G401.6 (cell line): ENCODE results near the gene DHRS13.
A peak's percentile ranks its signal among the peaks of the same experiment; 100 is the strongest.
"Not testable (repeated sequence)": the region's sequence is repeated elsewhere in the genome, so short reads cannot be mapped to it uniquely, and the experiment has no call there.

ENCODE experiments used
- FAIRE-seq: peaks from 2 replicates; lab custom pipeline; 2012; peaks lifted over from hg19 to GRCh38; lab: Jason Lieb, UNC

Gene DHRS13

DNA sequence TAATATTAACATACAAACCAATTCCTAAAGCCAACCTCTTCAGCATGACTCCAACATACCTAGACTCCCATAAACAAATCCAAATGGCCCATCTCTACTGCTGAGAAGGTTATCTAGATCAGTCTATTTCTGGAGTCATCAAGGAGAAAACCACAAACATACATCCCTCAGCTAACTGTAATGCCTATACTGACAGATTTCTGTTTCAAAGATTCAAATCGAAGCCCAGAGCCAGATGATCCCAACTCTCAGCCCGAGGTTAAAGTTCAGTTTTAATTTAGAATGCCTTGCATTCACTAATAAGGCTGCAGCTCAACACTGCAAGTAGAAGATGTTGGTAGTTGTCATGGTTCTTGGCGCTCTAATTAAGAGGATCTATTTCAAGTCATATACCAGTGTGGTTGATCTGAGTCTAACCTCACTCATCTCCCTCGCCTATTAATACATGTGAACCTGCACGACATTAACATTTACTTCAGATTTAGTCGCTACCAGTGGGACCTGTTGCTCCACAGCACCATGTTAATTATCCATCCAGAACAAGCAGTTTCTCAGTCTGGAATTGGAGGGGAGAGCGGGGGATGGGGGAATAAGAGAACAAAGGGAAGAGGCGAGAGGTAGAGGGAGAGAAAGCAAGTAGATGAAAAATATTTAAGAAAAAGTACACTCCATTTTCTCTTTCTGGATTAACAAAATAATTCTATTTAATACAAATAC lies 33.0 kb upstream of the DHRS13 start:
- FAIRE-seq, result no peak

DNA sequence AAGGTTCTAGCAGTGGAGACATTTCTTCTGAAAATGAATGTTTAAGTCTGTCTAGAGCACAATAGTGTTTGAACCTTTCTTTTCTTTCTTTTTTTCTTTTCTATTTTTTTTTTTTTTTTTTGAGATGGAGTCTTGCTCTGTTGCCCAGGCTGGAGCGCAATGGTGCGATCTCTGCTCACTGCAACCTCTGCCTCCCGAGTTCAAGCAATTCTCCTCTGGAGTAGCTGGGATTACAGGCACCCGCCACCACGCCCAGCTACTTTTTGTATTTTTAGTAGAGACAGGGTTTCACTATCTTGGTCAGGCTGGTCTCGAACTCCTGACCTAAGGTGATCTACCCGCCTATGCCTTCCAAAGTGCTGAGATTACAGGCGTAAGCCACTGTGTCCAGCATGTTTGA lies 31.6 kb upstream of the DHRS13 start:
- FAIRE-seq, result not testable (repeated sequence)

- FAIRE-seq, result no peak
Measured at GRCh38 chr17:28929787-28930186, 26.9 kb upstream of the DHRS13 start.

GRCh38 chr17:28928061-28928460 lies 25.2 kb upstream of the DHRS13 start:
- FAIRE-seq, result no peak

GRCh38 chr17:28926786-28927185 lies 23.9 kb upstream of the DHRS13 start:
- no peak for FAIRE-seq

- no peak for FAIRE-seq
Measured at GRCh38 chr17:28926366-28926765, 23.5 kb upstream of the DHRS13 start.

DNA sequence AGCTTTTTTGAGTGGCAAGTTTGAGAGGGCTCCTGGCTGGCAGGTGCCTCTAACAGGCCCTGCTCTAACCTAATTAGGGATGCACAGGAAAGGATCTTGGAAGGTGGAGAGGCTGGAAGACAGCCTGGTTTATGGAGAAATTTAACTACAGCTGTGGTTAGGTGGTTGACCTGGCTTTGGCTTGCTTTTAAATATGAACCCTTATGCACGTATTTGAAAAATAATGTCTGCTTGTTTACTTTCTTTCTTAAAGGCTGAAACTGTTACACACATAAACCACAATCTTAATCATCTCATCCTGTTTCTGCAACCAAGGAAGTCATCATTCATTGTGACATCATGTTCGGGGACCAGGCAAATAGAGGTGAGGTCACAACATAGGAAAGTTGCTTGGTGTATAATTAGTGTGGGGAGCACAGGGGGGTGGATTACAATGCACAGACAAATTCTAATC lies 23.1 kb upstream of the DHRS13 start:
- no peak for FAIRE-seq

DNA sequence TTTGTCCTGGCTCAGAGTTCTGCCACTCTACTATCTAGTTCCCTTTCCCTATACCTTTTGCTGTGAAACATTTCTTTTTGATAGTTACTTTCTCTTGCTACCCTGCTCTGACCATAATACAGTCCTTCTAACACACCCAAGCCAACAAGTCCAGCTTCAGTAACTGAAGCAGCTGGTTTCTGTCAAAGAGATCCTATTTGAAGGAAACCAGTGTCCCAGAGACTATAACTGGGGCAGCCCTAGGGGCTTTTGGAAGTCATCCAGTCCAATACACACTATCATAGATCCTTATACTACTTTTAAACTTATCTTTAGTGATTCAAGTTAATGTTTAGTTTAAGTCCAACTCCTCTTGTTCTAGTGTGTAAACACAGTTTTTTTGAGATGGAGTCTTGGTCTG lies 17.3 kb upstream of the DHRS13 start:
- no peak for FAIRE-seq

DNA sequence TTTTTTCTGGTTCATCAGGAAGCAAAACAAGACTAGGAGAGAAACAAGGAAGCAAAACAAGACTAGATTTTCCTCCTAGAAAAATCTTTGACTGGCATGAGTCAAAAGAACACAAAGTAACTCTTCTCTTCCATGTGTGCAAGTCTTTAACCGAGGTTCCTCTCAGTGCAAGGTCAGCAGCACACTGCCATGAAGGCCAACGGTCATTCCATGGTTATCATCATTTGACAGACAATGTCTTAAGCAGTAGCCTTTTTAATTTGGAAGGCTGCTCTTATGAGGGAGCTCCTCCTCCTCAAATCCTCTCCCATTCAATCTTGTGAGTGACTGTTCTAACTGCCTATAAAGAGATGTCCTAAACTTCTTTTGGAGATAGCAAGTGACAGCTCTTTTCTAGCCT lies 15.4 kb upstream of the DHRS13 start:
- FAIRE-seq, result no peak

- FAIRE-seq, result no peak
Measured at GRCh38 chr17:28917465-28917864, 14.6 kb upstream of the DHRS13 start.

DNA sequence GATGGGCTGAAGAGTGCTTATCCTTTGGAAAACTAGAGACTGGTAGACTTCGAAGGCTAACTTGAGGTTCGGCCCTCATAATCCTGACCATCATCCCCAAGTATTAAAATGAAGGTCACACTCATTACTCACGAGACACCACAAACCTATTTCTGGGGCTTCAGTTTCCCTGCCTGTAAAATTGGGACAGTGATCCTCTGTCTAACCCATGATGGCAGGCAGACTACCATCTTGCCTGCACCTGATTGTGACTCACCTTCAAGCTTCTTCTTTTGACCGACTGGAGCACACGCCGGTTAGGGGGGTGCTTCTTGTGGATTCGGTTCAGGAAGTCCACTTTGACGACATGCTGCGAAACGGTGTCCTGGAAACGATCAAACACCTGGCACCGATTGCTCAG lies 14.2 kb upstream of the DHRS13 start:
- FAIRE-seq, result no peak

GRCh38 chr17:28916302-28916934 lies 13.5 kb upstream of the DHRS13 start:
- peak; percentile 37 for FAIRE-seq

- FAIRE-seq, result no peak
Measured at GRCh38 chr17:28912938-28913333, 10.1 kb upstream of the DHRS13 start.

DNA sequence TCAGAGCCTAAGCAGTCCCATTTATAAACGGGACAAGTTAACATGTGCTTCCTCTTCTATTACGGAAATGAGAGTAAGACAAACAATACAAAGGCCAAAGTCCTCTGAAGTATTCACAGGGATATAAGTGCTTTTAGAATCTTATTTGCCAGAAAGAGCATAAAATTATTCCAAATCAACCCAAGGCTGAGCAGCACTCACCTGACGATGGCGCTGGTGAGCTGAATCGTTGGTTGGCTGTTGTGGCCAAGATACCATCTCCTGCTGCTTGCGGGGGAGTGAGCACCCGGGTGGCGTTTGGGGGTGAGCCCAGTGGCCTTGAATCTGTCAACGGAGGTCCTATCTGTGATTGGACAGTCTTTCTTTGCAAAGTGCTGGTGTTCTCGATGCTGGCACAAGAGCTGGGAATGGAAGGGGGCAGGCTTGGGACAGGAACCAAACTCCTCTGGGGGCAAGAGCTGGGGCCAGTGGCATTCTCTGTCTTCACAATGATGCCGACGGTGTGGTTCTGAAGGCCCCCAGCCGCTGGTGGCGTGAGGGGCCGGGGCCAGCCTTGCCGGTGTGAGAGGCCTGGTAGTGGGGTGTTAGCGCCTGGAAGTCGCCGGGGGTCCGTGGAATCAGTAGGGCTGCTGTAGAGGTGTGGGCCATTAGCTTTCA lies 9.5 kb upstream of the DHRS13 start:
- FAIRE-seq, result no peak

DNA sequence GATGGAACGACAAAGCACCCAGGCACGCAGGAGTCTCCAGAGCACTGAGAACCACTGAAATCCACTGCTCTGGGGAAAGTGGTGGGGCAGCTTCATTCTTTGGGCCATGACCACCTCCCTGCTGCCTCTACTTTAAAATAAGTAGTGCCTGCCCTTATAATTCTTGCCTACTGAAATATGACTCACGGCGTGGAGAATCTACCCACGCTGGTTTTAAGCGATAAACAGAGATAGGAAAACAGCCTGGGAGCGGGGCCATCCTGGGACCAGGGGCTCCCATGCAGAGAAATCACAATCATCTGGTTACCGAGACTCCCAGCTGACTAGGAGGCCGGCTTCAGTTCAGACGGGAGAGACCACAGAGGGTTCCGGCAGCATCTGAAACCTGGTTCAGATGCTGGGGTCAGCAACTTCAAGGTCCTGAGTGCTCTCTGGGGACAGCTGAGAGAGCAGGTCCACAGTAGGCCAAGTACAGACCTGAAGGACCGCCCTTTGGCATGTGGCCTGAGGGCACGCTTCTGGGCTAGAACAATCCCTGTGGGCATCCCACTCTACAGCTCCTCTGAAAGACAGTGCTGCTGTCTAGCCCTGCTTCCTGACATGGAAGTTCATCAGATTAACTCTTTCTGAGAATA lies 8.6 kb upstream of the DHRS13 start:
- no peak for FAIRE-seq

DNA sequence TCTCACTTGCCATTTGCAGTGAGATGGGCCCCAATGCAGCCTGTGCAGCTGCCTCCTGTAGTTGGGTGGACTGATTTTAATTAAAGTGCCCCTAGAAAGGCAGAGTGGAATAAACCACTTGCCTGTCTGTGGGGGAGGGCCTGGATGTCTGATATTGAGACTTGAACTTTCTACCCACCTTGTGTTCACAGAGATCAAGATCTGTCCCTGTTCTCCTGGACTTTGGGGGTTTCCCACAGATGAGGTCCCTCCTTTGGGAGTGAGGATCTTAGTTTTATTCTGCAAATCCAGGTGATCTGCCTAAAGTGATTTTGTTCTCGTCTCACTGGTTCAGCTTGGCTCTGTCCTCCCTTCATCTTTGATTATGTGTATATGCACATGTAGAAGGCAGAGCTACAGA lies 7.7 kb upstream of the DHRS13 start:
- FAIRE-seq, result no peak

GRCh38 chr17:28908640-28909167 lies 5.8 kb upstream of the DHRS13 start:
- FAIRE-seq, result no peak

- no peak for FAIRE-seq
Measured at GRCh38 chr17:28907709-28908475, 5.0 kb upstream of the DHRS13 start.

DNA sequence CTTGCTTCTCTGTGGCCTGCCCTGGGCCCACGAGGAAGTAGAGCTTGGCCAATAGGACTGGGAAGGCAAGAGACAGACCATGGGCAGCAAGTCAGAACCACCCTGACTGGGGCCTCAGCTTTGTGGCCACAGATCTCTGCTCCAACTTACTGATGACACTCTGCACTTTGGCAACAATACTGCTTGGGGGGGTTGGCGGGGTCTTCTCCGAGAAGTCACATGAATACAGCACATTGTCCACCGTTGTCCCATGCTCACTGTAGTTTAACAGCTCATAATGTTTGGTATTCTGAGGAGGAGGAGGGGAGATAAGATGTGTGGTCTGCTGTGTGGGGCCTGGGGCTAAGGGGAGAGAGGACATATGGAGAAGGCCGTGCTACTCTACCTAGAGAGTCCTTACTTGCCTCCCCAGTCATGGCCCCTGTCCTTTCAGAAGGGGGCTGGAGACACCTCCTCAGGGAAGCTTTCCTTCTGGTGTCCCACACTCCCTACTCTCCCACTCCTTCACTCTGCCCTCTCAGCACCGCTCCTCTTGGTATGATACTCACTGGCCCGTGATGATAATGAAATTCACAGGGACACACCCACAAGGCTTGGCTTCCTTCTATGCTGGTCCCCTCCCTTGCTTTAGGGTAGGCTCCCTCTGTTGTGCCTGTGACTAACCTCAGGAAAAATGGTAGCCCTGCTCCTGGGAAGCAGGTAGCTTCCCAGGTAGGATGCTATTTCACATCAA lies 4.0 kb upstream of the DHRS13 start:
- FAIRE-seq, result no peak

- FAIRE-seq, result no peak
Measured at GRCh38 chr17:28906276-28906675, 3.4 kb upstream of the DHRS13 start.

DNA sequence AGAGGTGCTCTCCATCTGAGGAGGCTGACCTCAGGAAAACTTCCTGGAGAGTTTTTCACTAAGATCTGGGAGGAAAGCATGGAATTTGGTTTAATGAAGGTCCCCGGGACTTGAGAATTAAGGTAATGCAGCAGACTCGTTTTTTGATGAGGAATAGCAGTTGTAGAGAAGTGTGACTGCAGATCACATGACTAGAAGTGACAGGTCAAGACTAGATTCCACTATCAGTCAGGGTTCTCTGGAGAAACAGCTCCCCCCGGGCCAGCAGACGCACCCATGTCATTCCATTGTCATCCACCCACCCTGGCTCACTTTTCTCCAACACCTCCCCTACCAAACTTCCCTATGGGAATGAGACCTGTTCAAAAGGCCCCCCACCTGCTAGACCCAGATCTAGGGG lies 1.9 kb upstream of the DHRS13 start:
- FAIRE-seq, result no peak

DNA sequence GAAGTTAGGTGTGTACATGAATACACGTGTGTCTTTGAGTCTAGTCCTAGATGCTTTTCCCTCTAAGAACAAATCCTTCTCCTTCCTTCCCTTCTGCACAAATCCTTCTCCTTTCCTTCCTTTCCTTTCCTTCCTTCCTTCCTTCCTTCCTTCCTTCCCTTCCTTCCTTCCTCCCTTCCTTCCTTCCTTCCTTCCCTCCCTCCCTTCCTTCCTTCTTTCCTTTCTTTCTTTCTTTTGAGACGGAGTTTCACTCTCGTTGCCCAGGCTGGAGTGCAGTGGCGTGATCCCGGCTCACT lies 615 bp upstream of the DHRS13 start:
- FAIRE-seq, result not testable (repeated sequence)
